ENCODE results near the gene CPEB1. TPM values are rescaled to one million over a fixed set of nuclear protein-coding genes. Genes with fewer than 3 reads are reported as not detected.

Gene CPEB1
- total and polyA plus RNA-seq, 8 donors = 1.1 to 6.4 (median 1.5) TPM; not detected in 2

- Histone ChIP-seq H3K4me1 (no peaks in the 10 kb centered on the region), H3K4me3 (no peak overlapping the region), H3K27me3 (no peaks in the 10 kb centered on the region), H3K36me3 (no peaks in the 10 kb centered on the region), H3K27ac (no peak overlapping the region), H3K9me3 (no peaks in the 10 kb centered on the region)
- no peak for DNase-seq
- intact Hi-C loops (cut with DNase I; ENCODE audit: low total_unique reads) = no loop called here
- 76 to 88% (median 84%) methylated on average over 4 of the region's 4 CpGs for WGBS, 5 donors
- TF ChIP-seq CTCF (IDR thresholded peaks at IDR 0.05) (no peak), POLR2AphosphoS5 (IDR thresholded peaks at IDR 0.05) (no peak), EP300 (IDR thresholded peaks at IDR 0.05) (no peak), POLR2A (IDR thresholded peaks at IDR 0.05) (no peak)
These were observed 35.8 kb downstream of the CPEB1 start for GRCh38 chr15:82611348-82611747.

- intact Hi-C loops (cut with DNase I; ENCODE audit: low total_unique reads) = no loop called here
- no peak for DNase-seq
- Histone ChIP-seq H3K4me3 (no peak overlapping the region), H3K27ac (no peak overlapping the region), H3K4me1 (no peaks in the 10 kb centered on the region), H3K36me3 (no peaks in the 10 kb centered on the region), H3K9me3 (no peaks in the 10 kb centered on the region), H3K27me3 (no peaks in the 10 kb centered on the region)
- WGBS, 5 donors = 79 to 92% (median 83%) methylated on average over 5 of the region's 5 CpGs
- TF ChIP-seq EP300 (IDR thresholded peaks at IDR 0.05) (no peak), POLR2A (IDR thresholded peaks at IDR 0.05) (no peak), POLR2AphosphoS5 (IDR thresholded peaks at IDR 0.05) (no peak), CTCF (IDR thresholded peaks at IDR 0.05) (no peak)
These were observed 45.0 kb downstream of the CPEB1 start for GRCh38 chr15:82602195-82602594.

GRCh38 chr15:82599862-82600261, 47.3 kb downstream of the CPEB1 start:
- 38 to 63% (median 46%) methylated on average over 1 of the region's 1 CpG for WGBS, 5 donors
- H3K4me3 ChIP-seq = no peak overlapping the region
- H3K27ac ChIP-seq = no peak overlapping the region
- H3K9me3 ChIP-seq = no peaks in the 10 kb centered on the region
- H3K4me1 ChIP-seq = no peaks in the 10 kb centered on the region
- no peaks in the 10 kb centered on the region for H3K36me3 ChIP-seq
- H3K27me3 ChIP-seq = no peaks in the 10 kb centered on the region
- DNase-seq = no peak
- intact Hi-C loops (cut with DNase I; ENCODE audit: low total_unique reads) = no loop called here
- TF ChIP-seq CTCF (IDR thresholded peaks at IDR 0.05) (no peak), POLR2A (IDR thresholded peaks at IDR 0.05) (no peak), EP300 (IDR thresholded peaks at IDR 0.05) (no peak), POLR2AphosphoS5 (IDR thresholded peaks at IDR 0.05) (no peak)

- Histone ChIP-seq H3K4me3 (no peak overlapping the region), H3K27me3 (no peaks in the 10 kb centered on the region), H3K9me3 (no peaks in the 10 kb centered on the region), H3K36me3 (no peaks in the 10 kb centered on the region), H3K27ac (no peak overlapping the region), H3K4me1 (no peaks in the 10 kb centered on the region)
- no peak for TF ChIP-seq POLR2AphosphoS5 (IDR thresholded peaks at IDR 0.05)
- TF ChIP-seq POLR2A (IDR thresholded peaks at IDR 0.05) = no peak
- TF ChIP-seq CTCF (IDR thresholded peaks at IDR 0.05) = no peak
- TF ChIP-seq EP300 (IDR thresholded peaks at IDR 0.05) = no peak
- intact Hi-C loops (cut with DNase I; ENCODE audit: low total_unique reads) = no loop called here
- WGBS, 5 donors = 91 to 99% (median 93%) methylated on average over 2 of the region's 2 CpGs; no CpG with 5 or more reads in 1 of the 5 donors
- DNase-seq = no peak
These were observed 49.3 kb downstream of the CPEB1 start for GRCh38 chr15:82597815-82598214.

All from stomach (tissue), 9 donors.